Measurements from ENCODE around the gene SLC7A7. TPM values are rescaled to one million over a fixed set of nuclear protein-coding genes. Genes with fewer than 3 reads are reported as not detected.
"Not testable (repeated sequence)": the region's sequence is repeated elsewhere in the genome, so short reads cannot be mapped to it uniquely, and the experiment has no call there.

SLC7A7 gene
- total and polyA plus RNA-seq, 12 donors = 4.0 to 30.5 (median 17.7) TPM

GRCh38 chr14:22737052-22737451, 78.2 kb downstream of the SLC7A7 start:
- Histone ChIP-seq H3K27me3 (no peaks in the 10 kb centered on the region), H3K9me3 (replicated peaks in 1 of 3) (no peaks in the 10 kb centered on the region), H3K36me3 (replicated peaks in 1 of 2) (no peaks in the 10 kb centered on the region), H3K4me3 (no peak overlapping the region), H3K4me1 (replicated peaks in 1 of 2) (no peaks in the 10 kb centered on the region), H3K27ac (no peak overlapping the region)
- WGBS, 4 donors = 73 to 96% (median 85%) methylated on average over 1 of the region's 1 CpG
- intact Hi-C loops (cut with DNase I) = no loop called here
- no peak for DNase-seq
- TF ChIP-seq POLR2A (IDR thresholded peaks at IDR 0.05) (no peak), CTCF (IDR thresholded peaks at IDR 0.05) (no peak)

- H3K27me3 ChIP-seq; H3K9me3 ChIP-seq (replicated peaks in 1 of 3); H3K4me3 ChIP-seq; DNase-seq; H3K36me3 ChIP-seq (replicated peaks in 1 of 2); H3K27ac ChIP-seq; H3K4me1 ChIP-seq (replicated peaks in 1 of 2); intact Hi-C loops (cut with DNase I): not testable (repeated sequence)
- 88 to 92% (median 90%) methylated on average over 11 to 14 of the region's 14 CpGs for WGBS, 4 donors
Observed at GRCh38 chr14:22736384-22736783, 78.9 kb downstream of the SLC7A7 start.

- no peaks in the 10 kb centered on the region for H3K9me3 ChIP-seq (replicated peaks in 1 of 3)
- no peak for TF ChIP-seq POLR2A (IDR thresholded peaks at IDR 0.05)
- TF ChIP-seq CTCF (IDR thresholded peaks at IDR 0.05) = no peak
- 64 to 73% (median 68%) methylated on average over 2 of the region's 2 CpGs for WGBS, 4 donors
- H3K36me3 ChIP-seq (replicated peaks in 1 of 2) = no peaks in the 10 kb centered on the region
- H3K4me3 ChIP-seq = no peak overlapping the region
- no peak overlapping the region for H3K27ac ChIP-seq
- no peaks in the 10 kb centered on the region for H3K27me3 ChIP-seq
- DNase-seq = no peak
- H3K4me1 ChIP-seq (replicated peaks in 1 of 2) = no peaks in the 10 kb centered on the region
- intact Hi-C loops (cut with DNase I) = no loop called here
Observed at GRCh38 chr14:22735096-22735495, 80.1 kb downstream of the SLC7A7 start.

- H3K27me3 ChIP-seq = no peaks in the 10 kb centered on the region
- no peaks in the 10 kb centered on the region for H3K4me1 ChIP-seq (replicated peaks in 1 of 2)
- H3K9me3 ChIP-seq (replicated peaks in 1 of 3) = no peaks in the 10 kb centered on the region
- intact Hi-C loops (cut with DNase I) = no loop called here
- no peak overlapping the region for H3K4me3 ChIP-seq
- no peaks in the 10 kb centered on the region for H3K36me3 ChIP-seq (replicated peaks in 1 of 2)
- DNase-seq = no peak
- no peak overlapping the region for H3K27ac ChIP-seq
- TF ChIP-seq CTCF (IDR thresholded peaks at IDR 0.05) = no peak
- TF ChIP-seq POLR2A (IDR thresholded peaks at IDR 0.05) = no peak
- WGBS, 4 donors = 38 to 59% (median 56%) methylated on average over 2 of the region's 2 CpGs
Observed at GRCh38 chr14:22733829-22734228, 81.4 kb downstream of the SLC7A7 start.

GRCh38 chr14:22732062-22732461, 83.2 kb downstream of the SLC7A7 start:
- H3K36me3 ChIP-seq (replicated peaks in 1 of 2); DNase-seq; H3K27ac ChIP-seq; H3K4me3 ChIP-seq; H3K4me1 ChIP-seq (replicated peaks in 1 of 2); intact Hi-C loops (cut with DNase I); H3K27me3 ChIP-seq; H3K9me3 ChIP-seq (replicated peaks in 1 of 3): not testable (repeated sequence)
- WGBS, 4 donors = 80 to 91% (median 87%) methylated on average over 5 of the region's 5 CpGs
